Keratinocyte (primary cell): ENCODE results near the gene RNF121. TPM values are rescaled to one million over a fixed set of nuclear protein-coding genes. Genes with fewer than 3 reads are reported as not detected.

Experiments used
- DNase-seq: peaks from one replicate; pipeline ENCODE4 v3.0.0-alpha.2; 2011; ENCODE audit warnings: low read depth, missing footprints, low spot score
- FAIRE-seq: peaks from 2 replicates; lab custom pipeline; 2011; peaks lifted over from hg19 to GRCh38; lab: Jason Lieb, UNC
- H2AFZ ChIP-seq: 2 replicates; pipeline ENCODE4 v1.6.0; 2012; ENCODE audit warnings: low read length, control low read depth, inconsistent platforms; ENCODE audit not compliant: control insufficient read depth
- H3K27ac ChIP-seq: 2 replicates; pipeline ENCODE4 v1.5.1; 2011; ENCODE audit warnings: low read length; ENCODE audit not compliant: control insufficient read depth, insufficient read depth
- H3K27me3 ChIP-seq: 3 replicates; pipeline ENCODE4 v1.6.0; 2011; ENCODE audit warnings: low read length; ENCODE audit not compliant: control insufficient read depth, insufficient read depth; ENCODE audit errors: extremely low read depth
- H3K36me3 ChIP-seq, 2 experiments: 2 replicates in 1 of 2; 3 replicates in 1 of 2; pipeline ENCODE4 v1.5.1; 2011; ENCODE audit warnings: low read length in 2 of 2, mild to moderate bottlenecking in 1 of 2; ENCODE audit not compliant: control insufficient read depth in 2 of 2, insufficient read depth in 2 of 2; ENCODE audit errors: extremely low read depth in 1 of 2
- H3K4me1 ChIP-seq: 3 replicates; pipeline ENCODE4 v1.5.1; 2011; ENCODE audit warnings: low read length; ENCODE audit not compliant: control insufficient read depth, insufficient read depth; ENCODE audit errors: extremely low read depth
- H3K4me2 ChIP-seq: 3 replicates; pipeline ENCODE4 v1.6.0; 2011; ENCODE audit warnings: low read depth, low read length; ENCODE audit not compliant: control insufficient read depth, insufficient read depth; ENCODE audit errors: extremely low read depth
- H3K4me3 ChIP-seq, 3 experiments: fragments of 200-600 bp in 1 of 3; sonication (generic) in 1 of 3; 2 replicates in 2 of 3; 3 replicates in 1 of 3; pipeline ENCODE4 v1.5.1; 2011 to 2016; ENCODE audit warnings: low read length in 3 of 3, mild to moderate bottlenecking in 3 of 3, control low read depth in 2 of 3, inconsistent platforms in 1 of 3, low read depth in 1 of 3, mixed read lengths in 1 of 3, mixed run types in 1 of 3, moderate library complexity in 1 of 3; ENCODE audit not compliant: control insufficient read depth in 2 of 3, insufficient read depth in 2 of 3; ENCODE audit errors: extremely low read depth in 1 of 3
- H3K79me2 ChIP-seq: 2 replicates; pipeline ENCODE4 v1.6.0; 2012; ENCODE audit warnings: low read length; ENCODE audit not compliant: control insufficient read depth, insufficient read depth
- H3K9ac ChIP-seq: 3 replicates; pipeline ENCODE4 v1.6.0; 2011; ENCODE audit warnings: low read length; ENCODE audit not compliant: control insufficient read depth, insufficient read depth; ENCODE audit errors: extremely low read depth
- H3K9me1 ChIP-seq: 3 replicates; pipeline ENCODE4 v1.6.0; 2011; ENCODE audit warnings: low read length; ENCODE audit not compliant: control insufficient read depth, insufficient read depth; ENCODE audit errors: extremely low read depth
- H3K9me3 ChIP-seq: 2 replicates; pipeline ENCODE4 v1.5.1; 2012; ENCODE audit warnings: low read depth, low read length; ENCODE audit not compliant: control insufficient read depth
- H4K20me1 ChIP-seq: 3 replicates; pipeline ENCODE4 v1.6.0; 2011; ENCODE audit warnings: low read length; ENCODE audit not compliant: control insufficient read depth, insufficient read depth; ENCODE audit errors: extremely low read depth
- EZH2 ChIP-seq: IDR thresholded peaks from one replicate; pipeline ENCODE4 v1.6.1; 2012; ENCODE audit warnings: inconsistent platforms, mild to moderate bottlenecking, low read length, moderate library complexity
- dilution Hi-C: fragments of 300-500 bp; cut with MboI; formaldehyde crosslinking; loops from one replicate; pipeline ENCODE4 v1.7.0; 2020; ENCODE audit warnings: low sequenced_read_pairs; ENCODE audit not compliant: extremely low pct_ligation_motif_present
- polyA plus RNA-seq, 5 experiments: library from polyadenylated mRNA; depleted of rRNA in 3 of 5; stranded (reverse) in 3 of 5; stranded (forward) in 1 of 5; unstranded in 1 of 5; fragments of >200 nt; gene quantifications; 1 replicate in 1 of 5; 2 replicates in 3 of 5; 3 replicates in 1 of 5; pipeline versions ENCODE4 v1.2.1 to v1.2.3, GENCODE V29; 2011 to 2012; ENCODE audit warnings: missing spikeins in 2 of 5, low read depth in 1 of 5, low replicate concordance in 1 of 5
- TF ChIP-seq, protein P1 (sequence below), 3 experiments: IDR thresholded peaks in 1 of 3; conservative IDR thresholded peaks in 1 of 3; optimal IDR thresholded peaks in 1 of 3; 2 replicates in 2 of 3; 3 replicates in 1 of 3; pipeline versions ENCODE3 to v1.5.1; 2011; ENCODE audit warnings: low read length in 3 of 3, mild to moderate bottlenecking in 3 of 3, moderate library complexity in 2 of 3, control low read depth in 1 of 3, inconsistent platforms in 1 of 3; ENCODE audit not compliant: insufficient read depth in 2 of 3; ENCODE audit errors: extremely low read depth in 1 of 3

Gene RNF121
- polyA plus RNA-seq, 1 donor (not counting 4 experiments of a cell fraction or from before 2014, with no cell fraction given) = 46.4 TPM

DNA sequence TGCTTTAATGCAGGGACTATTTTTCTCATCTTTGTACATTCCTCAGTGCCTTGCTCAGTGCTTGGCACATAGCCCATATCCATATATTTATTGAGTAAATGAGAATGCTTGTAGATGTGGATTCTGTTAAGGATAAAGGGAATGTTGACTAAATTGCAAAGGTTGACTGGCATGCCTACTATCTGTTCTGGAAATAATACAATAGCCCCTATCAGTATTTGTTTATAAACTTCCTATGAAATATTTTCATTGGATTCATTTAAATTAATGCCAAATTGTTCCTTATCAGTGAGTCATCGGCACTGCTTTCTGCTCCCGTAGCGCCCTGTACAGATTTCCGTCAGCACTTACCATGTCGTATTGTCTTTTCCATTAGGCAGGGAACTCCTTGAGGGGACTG lies 8.0 kb downstream of the RNF121 start:
- TF ChIP-seq EZH2 = no peak
- TF ChIP-seq, protein P1, sequence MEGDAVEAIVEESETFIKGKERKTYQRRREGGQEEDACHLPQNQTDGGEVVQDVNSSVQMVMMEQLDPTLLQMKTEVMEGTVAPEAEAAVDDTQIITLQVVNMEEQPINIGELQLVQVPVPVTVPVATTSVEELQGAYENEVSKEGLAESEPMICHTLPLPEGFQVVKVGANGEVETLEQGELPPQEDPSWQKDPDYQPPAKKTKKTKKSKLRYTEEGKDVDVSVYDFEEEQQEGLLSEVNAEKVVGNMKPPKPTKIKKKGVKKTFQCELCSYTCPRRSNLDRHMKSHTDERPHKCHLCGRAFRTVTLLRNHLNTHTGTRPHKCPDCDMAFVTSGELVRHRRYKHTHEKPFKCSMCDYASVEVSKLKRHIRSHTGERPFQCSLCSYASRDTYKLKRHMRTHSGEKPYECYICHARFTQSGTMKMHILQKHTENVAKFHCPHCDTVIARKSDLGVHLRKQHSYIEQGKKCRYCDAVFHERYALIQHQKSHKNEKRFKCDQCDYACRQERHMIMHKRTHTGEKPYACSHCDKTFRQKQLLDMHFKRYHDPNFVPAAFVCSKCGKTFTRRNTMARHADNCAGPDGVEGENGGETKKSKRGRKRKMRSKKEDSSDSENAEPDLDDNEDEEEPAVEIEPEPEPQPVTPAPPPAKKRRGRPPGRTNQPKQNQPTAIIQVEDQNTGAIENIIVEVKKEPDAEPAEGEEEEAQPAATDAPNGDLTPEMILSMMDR (optimal IDR thresholded peaks at IDR 0.05 in 1 of 3, IDR thresholded peaks at IDR 0.05 in 1 of 3, conservative IDR thresholded peaks at IDR 0.05 in 1 of 3; ENCODE audit: extremely low read depth in 1 of 3, insufficient read depth in 2 of 3, low read length in 3 of 3) = no peak
- Histone ChIP-seq H3K27ac (no peak overlapping the region), H3K79me2 (peaks cover 69% of the 10 kb centered on the region), H3K9me3 (no peaks in the 10 kb centered on the region), H3K4me2 (peak overlapping the region; percentile 35), H2AFZ (no peak overlapping the region), H3K9ac (no peak overlapping the region), H3K4me3 (no peak overlapping the region), H3K4me1 (peaks cover 14% of the 10 kb centered on the region), H3K27me3 (no peaks in the 10 kb centered on the region), H4K20me1 (no peaks in the 10 kb centered on the region), H3K9me1 (peaks cover 4% of the 10 kb centered on the region), H3K36me3 (peaks cover 1 to 2% of the 10 kb centered on the region in 2 experiments)
- dilution Hi-C loops = no loop called here
- FAIRE-seq = no peak
- no peak for DNase-seq

DNA sequence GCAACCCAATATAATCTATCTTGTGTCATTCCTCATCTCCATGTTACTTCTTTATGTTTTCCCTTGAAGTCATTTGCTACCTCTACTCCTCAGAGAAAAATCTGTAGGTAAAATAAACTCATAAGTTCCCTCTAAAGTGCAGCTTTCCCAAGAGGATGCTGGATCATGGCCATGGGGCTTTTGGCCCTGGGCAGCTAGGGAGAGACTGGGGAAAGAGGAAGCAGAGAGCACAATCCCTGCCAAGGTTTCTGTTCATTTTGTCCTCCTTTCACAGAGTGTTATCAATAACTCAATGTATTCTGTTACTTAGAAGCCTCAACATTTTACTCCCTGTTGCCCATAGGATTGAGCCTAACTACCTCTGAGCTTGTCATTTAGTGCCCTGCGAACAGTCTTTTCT lies 9.0 kb downstream of the RNF121 start:
- Histone ChIP-seq H2AFZ (no peak overlapping the region), H3K27me3 (no peaks in the 10 kb centered on the region), H3K79me2 (peaks cover 63% of the 10 kb centered on the region), H3K9ac (no peak overlapping the region), H4K20me1 (no peaks in the 10 kb centered on the region), H3K4me2 (no peak overlapping the region), H3K9me3 (no peaks in the 10 kb centered on the region), H3K4me3 (no peak overlapping the region), H3K36me3 (peaks cover 1 to 2% of the 10 kb centered on the region in 2 experiments), H3K27ac (no peak overlapping the region), H3K4me1 (peaks cover 14% of the 10 kb centered on the region), H3K9me1 (peaks cover 4% of the 10 kb centered on the region)
- FAIRE-seq (no peak), DNase-seq (no peak)
- dilution Hi-C loops = no loop called here
- no peak for TF ChIP-seq EZH2
- TF ChIP-seq, protein P1 (optimal IDR thresholded peaks at IDR 0.05 in 1 of 3, IDR thresholded peaks at IDR 0.05 in 1 of 3, conservative IDR thresholded peaks at IDR 0.05 in 1 of 3; ENCODE audit: extremely low read depth in 1 of 3, insufficient read depth in 2 of 3, low read length in 3 of 3) = no peak
